ENCODE data around the gene TTC9C. TPM values are rescaled to one million over a fixed set of nuclear protein-coding genes. Genes with fewer than 3 reads are reported as not detected.

TTC9C gene
- total and polyA plus RNA-seq, 2 of the 13 experiments (the other 11 are each of a cell fraction or from before 2014, with no cell fraction given) = 28.0 to 36.4 TPM

- peak; percentile 94 for TF ChIP-seq ELF1 (CRISPR knock-in tag; IDR thresholded peaks at IDR 0.05)
- TF ChIP-seq ZC3H4 (CRISPR knock-in tag; IDR thresholded peaks at IDR 0.05; ENCODE audit: borderline replicate concordance) = no peak
- peak; percentile 73; the same call in 1 of the 2 replicates for TF ChIP-seq ZNF34 (CRISPR knock-in tag; IDR thresholded peaks at IDR 0.05; ENCODE audit: borderline replicate concordance)
- no peak for TF ChIP-seq ZNF549 (CRISPR knock-in tag; IDR thresholded peaks at IDR 0.05)
- TF ChIP-seq, protein P1, sequence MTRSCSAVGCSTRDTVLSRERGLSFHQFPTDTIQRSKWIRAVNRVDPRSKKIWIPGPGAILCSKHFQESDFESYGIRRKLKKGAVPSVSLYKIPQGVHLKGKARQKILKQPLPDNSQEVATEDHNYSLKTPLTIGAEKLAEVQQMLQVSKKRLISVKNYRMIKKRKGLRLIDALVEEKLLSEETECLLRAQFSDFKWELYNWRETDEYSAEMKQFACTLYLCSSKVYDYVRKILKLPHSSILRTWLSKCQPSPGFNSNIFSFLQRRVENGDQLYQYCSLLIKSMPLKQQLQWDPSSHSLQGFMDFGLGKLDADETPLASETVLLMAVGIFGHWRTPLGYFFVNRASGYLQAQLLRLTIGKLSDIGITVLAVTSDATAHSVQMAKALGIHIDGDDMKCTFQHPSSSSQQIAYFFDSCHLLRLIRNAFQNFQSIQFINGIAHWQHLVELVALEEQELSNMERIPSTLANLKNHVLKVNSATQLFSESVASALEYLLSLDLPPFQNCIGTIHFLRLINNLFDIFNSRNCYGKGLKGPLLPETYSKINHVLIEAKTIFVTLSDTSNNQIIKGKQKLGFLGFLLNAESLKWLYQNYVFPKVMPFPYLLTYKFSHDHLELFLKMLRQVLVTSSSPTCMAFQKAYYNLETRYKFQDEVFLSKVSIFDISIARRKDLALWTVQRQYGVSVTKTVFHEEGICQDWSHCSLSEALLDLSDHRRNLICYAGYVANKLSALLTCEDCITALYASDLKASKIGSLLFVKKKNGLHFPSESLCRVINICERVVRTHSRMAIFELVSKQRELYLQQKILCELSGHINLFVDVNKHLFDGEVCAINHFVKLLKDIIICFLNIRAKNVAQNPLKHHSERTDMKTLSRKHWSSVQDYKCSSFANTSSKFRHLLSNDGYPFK (CRISPR knock-in tag; IDR thresholded peaks at IDR 0.05; ENCODE audit: borderline replicate concordance) = peak; percentile 90
- TF ChIP-seq ZNF563 (CRISPR knock-in tag; IDR thresholded peaks at IDR 0.05) = peak; percentile 90; the same call in 1 of the 2 replicates
- TF ChIP-seq ZNF496 (CRISPR knock-in tag; IDR thresholded peaks at IDR 0.05; ENCODE audit: insufficient replicate concordance) = no peak
- TF ChIP-seq ZBTB21 (CRISPR knock-in tag; IDR thresholded peaks at IDR 0.05) = 0 out of 2 replicates have a peak, but pooled peaks have one; percentile 17
- peak; percentile 44; the same call in 1 of the 2 replicates for TF ChIP-seq HMG20A (CRISPR knock-in tag; IDR thresholded peaks at IDR 0.05; ENCODE audit: borderline replicate concordance)
- TF ChIP-seq HNRNPK (IDR thresholded peaks at IDR 0.05; ENCODE audit: low read depth, low read length, poor library complexity, severe bottlenecking) = peak; percentile 74
- TF ChIP-seq AGO1 (IDR thresholded peaks at IDR 0.05; ENCODE audit: low read depth, low read length, poor library complexity, severe bottlenecking) = peak; percentile 96
- peak; percentile 79; the same call in 1 of the 2 replicates for TF ChIP-seq ZNF350 (CRISPR knock-in tag; IDR thresholded peaks at IDR 0.05; ENCODE audit: borderline replicate concordance, low read depth)
- no peak; the same call in 1 of the 2 replicates for TF ChIP-seq ZNF121 (CRISPR knock-in tag; IDR thresholded peaks at IDR 0.05)
- TF ChIP-seq, protein P2, sequence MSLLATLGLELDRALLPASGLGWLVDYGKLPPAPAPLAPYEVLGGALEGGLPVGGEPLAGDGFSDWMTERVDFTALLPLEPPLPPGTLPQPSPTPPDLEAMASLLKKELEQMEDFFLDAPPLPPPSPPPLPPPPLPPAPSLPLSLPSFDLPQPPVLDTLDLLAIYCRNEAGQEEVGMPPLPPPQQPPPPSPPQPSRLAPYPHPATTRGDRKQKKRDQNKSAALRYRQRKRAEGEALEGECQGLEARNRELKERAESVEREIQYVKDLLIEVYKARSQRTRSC (CRISPR knock-in tag; IDR thresholded peaks at IDR 0.05; ENCODE audit: low read depth) = peak; percentile 36; the same call in 1 of the 2 replicates
- no peak for TF ChIP-seq ZEB1 (IDR thresholded peaks at IDR 0.05; ENCODE audit: insufficient replicate concordance, low read depth)
- no peak for TF ChIP-seq ZKSCAN1 (IDR thresholded peaks at IDR 0.05; ENCODE audit: low read length)
- TF ChIP-seq CBX5 (CRISPR knock-in tag; IDR thresholded peaks at IDR 0.05; ENCODE audit: borderline replicate concordance) = peak; percentile 71; the same call in 1 of the 2 replicates
- peak; percentile 47; the same call in 1 of the 2 replicates for TF ChIP-seq ZFP1 (CRISPR knock-in tag; IDR thresholded peaks at IDR 0.05)
- peak; percentile 46; the same call in 1 of the 2 replicates for TF ChIP-seq POGZ (CRISPR knock-in tag; IDR thresholded peaks at IDR 0.05)
- TF ChIP-seq, protein P3, sequence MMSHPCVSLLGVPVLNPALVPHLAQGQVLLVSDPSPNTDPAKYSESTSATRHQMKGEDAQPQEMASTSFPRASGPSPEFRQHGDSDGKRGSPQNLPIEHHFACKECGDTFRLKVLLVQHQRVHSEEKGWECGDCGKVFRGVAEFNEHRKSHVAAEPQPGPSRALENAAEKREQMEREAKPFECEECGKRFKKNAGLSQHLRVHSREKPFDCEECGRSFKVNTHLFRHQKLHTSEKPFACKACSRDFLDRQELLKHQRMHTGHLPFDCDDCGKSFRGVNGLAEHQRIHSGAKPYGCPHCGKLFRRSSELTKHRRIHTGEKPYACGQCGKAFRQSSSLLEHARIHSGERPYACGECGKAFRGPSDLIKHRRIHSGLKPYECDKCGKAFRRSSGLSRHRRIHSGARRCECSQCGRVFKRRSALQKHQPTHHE (CRISPR knock-in tag; IDR thresholded peaks at IDR 0.05; ENCODE audit: borderline replicate concordance) = peak; percentile 89; the same call in 1 of the 2 replicates
- TF ChIP-seq TBL1XR1 (IDR thresholded peaks at IDR 0.05; ENCODE audit: borderline replicate concordance, low read length, partially characterized antibody) = peak; percentile 28
- peak; percentile 82 for TF ChIP-seq MED1 (CRISPR knock-in tag; IDR thresholded peaks at IDR 0.05)
- no peak; the same call in 1 of the 2 replicates for TF ChIP-seq ZNF205 (CRISPR knock-in tag; IDR thresholded peaks at IDR 0.05)
These were observed 58.9 kb downstream of the TTC9C start, which contains the start of gene TMEM179B (continued) for GRCh38 chr11:62787005-62787759.
